Neural crest cell (in vitro differentiated cells): ENCODE data around the gene SLC12A6. TPM values are rescaled to one million over a fixed set of nuclear protein-coding genes. Genes with fewer than 3 reads are reported as not detected.

Source experiments
- DNase-seq: peaks from one replicate; pipeline ENCODE4 v3.0.0; 2021; ENCODE audit warnings: low read depth, mixed read lengths, low spot score
- H3K27ac Mint-ChIP-seq: one replicate; pipeline ENCODE4 v1.8.0; 2021; ENCODE audit warnings: mild to moderate bottlenecking, mixed read lengths; ENCODE audit not compliant: unreplicated experiment
- H3K27me3 Mint-ChIP-seq: 2 replicates; pipeline ENCODE4 v1.8.0; 2021; ENCODE audit warnings: low read depth, mild to moderate bottlenecking, mixed read lengths
- H3K36me3 Mint-ChIP-seq: 2 replicates; pipeline ENCODE4 v1.8.0; 2021; ENCODE audit warnings: low read depth, mild to moderate bottlenecking, mixed read lengths
- H3K4me1 Mint-ChIP-seq: 2 replicates; pipeline ENCODE4 v1.8.0; 2021; ENCODE audit warnings: mixed read lengths
- H3K4me3 Mint-ChIP-seq: one replicate; pipeline ENCODE4 v1.8.0; 2021; ENCODE audit warnings: mild to moderate bottlenecking, mixed read lengths
- H3K9me3 Mint-ChIP-seq: 2 replicates; pipeline ENCODE4 v1.8.0; 2021; ENCODE audit warnings: mixed read lengths
- CTCF ChIP-seq: fragments of 200-600 bp; sonication (generic); conservative IDR thresholded peaks from 2 replicates; pipeline ENCODE4 v1.5.0; 2021; ENCODE audit warnings: antibody characterized with exemption, mild to moderate bottlenecking
- total RNA-seq: library from RNA; stranded (reverse); gene quantifications from 2 replicates; pipeline ENCODE4 v1.2.1, GENCODE V29; 2021

Gene SLC12A6
- total RNA-seq, 1 donor from 2014 or later, result 10.9 TPM

- no peak overlapping the region for H3K27ac Mint-ChIP-seq
- no peaks in the 10 kb centered on the region for H3K27me3 Mint-ChIP-seq
- H3K4me3 Mint-ChIP-seq, result no peak overlapping the region
- H3K36me3 Mint-ChIP-seq, result no peaks in the 10 kb centered on the region
- TF ChIP-seq CTCF, result no peak
- peaks cover 8% of the 10 kb centered on the region for H3K4me1 Mint-ChIP-seq
- H3K9me3 Mint-ChIP-seq, result no peaks in the 10 kb centered on the region
- no peak for DNase-seq
These were observed 14.4 kb downstream of the SLC12A6 start for GRCh38 chr15:34323217-34323616.

DNA sequence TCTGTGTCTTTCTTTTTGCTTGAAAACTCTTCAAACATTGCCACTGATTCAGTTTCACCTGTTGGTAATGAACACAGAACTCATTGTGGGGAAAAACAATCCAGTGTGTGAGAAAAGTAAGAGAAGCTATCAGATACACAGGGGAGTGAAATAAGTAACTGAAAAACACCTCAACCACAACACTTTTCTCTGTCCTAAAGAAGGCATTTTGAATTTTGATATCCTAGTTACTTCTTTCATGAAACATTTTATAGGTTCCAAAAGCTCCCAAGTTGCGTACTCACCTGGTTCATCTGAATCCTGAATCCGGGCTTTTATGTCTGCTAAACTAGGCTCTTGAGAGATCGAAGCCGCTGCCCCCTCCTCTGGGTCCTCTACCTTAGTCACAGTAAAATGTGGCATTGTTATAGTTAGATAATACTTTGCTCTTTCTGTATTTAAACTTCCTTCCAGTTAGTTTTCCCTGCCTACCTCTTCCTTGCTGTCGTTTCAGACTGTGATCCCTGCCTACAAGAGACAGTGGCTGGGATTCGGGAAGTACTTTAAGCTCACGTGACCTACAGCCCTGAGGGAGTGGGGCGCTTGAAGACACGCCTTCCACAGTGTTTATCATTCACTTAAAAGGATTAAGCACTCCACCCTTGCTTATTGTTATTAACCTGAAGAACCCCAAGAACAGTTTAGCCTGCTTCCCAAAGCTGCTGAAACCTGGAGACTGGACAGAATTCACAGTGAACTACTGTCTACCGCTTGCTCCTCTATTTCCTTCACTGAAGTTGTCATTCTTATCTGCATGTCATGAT, 19.1 kb downstream of the SLC12A6 start:
- Mint-ChIP-seq H3K36me3 (no peaks in the 10 kb centered on the region), H3K27me3 (no peaks in the 10 kb centered on the region), H3K27ac (peak overlapping the region; percentile 25), H3K4me1 (peaks cover 14% of the 10 kb centered on the region), H3K4me3 (peak overlapping the region; percentile 79), H3K9me3 (no peaks in the 10 kb centered on the region)
- no peak for TF ChIP-seq CTCF
- DNase-seq, result no peak

DNA sequence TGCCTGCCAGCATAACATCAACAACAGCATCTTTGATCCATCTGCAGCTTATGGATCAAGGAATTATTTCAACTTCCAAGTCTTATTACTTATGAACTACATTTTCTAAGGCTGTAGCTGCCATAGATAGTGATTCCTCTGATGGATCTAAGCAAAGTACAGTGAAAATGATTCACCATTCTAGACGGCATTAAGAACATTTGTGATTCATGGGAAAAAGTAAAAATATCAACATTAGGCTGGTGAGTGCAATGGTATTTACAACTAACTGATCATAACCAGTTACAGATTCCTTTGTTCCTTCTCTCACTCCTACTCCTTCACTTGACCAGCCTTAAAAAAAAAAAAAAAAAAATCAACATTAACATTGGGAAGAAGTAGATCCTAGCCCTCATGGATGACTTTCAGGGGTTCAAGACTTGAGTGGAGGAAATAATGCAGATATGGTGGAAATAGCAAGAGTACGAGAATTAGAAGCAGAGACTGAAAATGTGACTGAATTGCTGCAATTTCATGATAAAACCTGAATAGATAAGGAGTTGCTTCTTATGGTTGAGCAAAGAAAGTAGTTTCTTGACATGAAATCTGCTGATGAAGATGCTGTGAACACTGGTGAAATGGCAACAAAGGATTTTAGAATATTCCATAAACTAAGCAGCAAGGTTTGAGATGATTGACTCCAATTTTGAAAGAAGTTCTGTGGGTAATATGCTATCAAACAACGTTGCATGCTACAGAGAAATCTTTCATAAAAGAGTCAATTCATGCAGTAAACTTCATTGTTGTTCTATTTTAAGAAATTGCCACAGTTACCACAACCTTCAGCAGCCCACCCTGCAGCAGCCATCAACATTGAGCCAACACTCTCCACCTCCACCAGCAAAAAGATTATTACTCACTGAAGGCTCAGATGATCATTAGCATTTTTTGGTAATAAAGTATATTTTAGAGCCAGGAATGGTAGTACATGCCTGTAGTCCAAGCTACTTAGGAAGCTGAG, 22.8 kb downstream of the SLC12A6 start:
- no peak for TF ChIP-seq CTCF
- H3K4me3 Mint-ChIP-seq, result no peak overlapping the region
- peaks cover 14% of the 10 kb centered on the region for H3K4me1 Mint-ChIP-seq
- no peaks in the 10 kb centered on the region for H3K27me3 Mint-ChIP-seq
- no peak overlapping the region for H3K27ac Mint-ChIP-seq
- H3K36me3 Mint-ChIP-seq, result no peaks in the 10 kb centered on the region
- H3K9me3 Mint-ChIP-seq, result no peaks in the 10 kb centered on the region
- DNase-seq, result no peak

- H3K36me3 Mint-ChIP-seq, result no peaks in the 10 kb centered on the region
- TF ChIP-seq CTCF, result no peak
- H3K27ac Mint-ChIP-seq, result no peak overlapping the region
- DNase-seq, result no peak
- H3K4me3 Mint-ChIP-seq, result no peak overlapping the region
- H3K9me3 Mint-ChIP-seq, result no peaks in the 10 kb centered on the region
- no peaks in the 10 kb centered on the region for H3K27me3 Mint-ChIP-seq
- H3K4me1 Mint-ChIP-seq, result peaks cover 5% of the 10 kb centered on the region
These were observed 26.0 kb downstream of the SLC12A6 start for GRCh38 chr15:34311563-34311962.

DNA sequence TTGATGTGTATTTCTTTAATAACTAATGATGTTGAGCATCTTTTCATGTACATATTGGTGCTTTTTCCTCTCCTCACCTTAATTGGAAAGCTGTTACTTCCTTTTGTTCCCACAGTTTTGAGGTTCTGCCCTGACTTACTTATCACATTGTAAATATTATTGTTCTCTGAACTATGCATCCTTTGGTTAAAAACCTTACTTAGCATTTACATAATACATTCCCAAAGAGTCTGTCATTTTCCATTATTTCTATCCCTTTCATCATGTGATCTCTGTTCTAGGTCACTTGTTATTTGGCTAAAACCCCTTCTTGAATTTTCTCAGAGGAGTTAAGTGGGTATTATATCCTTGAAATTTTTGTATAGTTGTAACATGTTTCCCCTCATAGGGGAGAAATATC, 33.0 kb downstream of the SLC12A6 start:
- Mint-ChIP-seq H3K4me3 (no peak overlapping the region), H3K9me3 (no peaks in the 10 kb centered on the region), H3K36me3 (no peaks in the 10 kb centered on the region), H3K4me1 (peaks cover 2% of the 10 kb centered on the region), H3K27me3 (no peaks in the 10 kb centered on the region), H3K27ac (no peak overlapping the region)
- no peak for DNase-seq
- no peak for TF ChIP-seq CTCF
